Measurements from ENCODE around the gene ASS1.

Gene ASS1

GRCh38 chr9:130466537-130467217, 21.9 kb downstream of the ASS1 start:
- Histone ChIP-seq H3K4me3 (ENCODE audit: low read depth, low read length) (no peak overlapping the region), H3K4me1 (ENCODE audit: control insufficient read depth, insufficient read depth, low read length) (no peaks in the 10 kb centered on the region), H3K36me3 (ENCODE audit: control insufficient read depth in 2 of 2, insufficient read depth in 1 of 2, low read length in 2 of 2) (peaks cover 0 to 10% of the 10 kb centered on the region in 2 experiments; a peak in 1 of 3 replicates), H3K27ac (ENCODE audit: extremely low read depth, low read depth, low read length) (no peak overlapping the region), H3K9me3 (ENCODE audit: control insufficient read depth, insufficient read depth, low read depth, low read length) (no peaks in the 10 kb centered on the region)
- TF ChIP-seq ZFP41 (tag by site-specific recombination; IDR thresholded peaks at IDR 0.05; ENCODE audit: borderline replicate concordance) (no peak), ZNF571 (tag by site-specific recombination; IDR thresholded peaks at IDR 0.05) (no peak), GLIS2 (tag by site-specific recombination; IDR thresholded peaks at IDR 0.05) (0 out of 2 replicates have a peak, but pooled peaks have one; percentile 8), HIC1 (tag by site-specific recombination; IDR thresholded peaks at IDR 0.05) (no peak), ZBTB26 (tag by site-specific recombination; optimal IDR thresholded peaks at IDR 0.05) (no peak), WT1 (tag by site-specific recombination; IDR thresholded peaks at IDR 0.05) (no peak), ZNF155 (tag by site-specific recombination; IDR thresholded peaks at IDR 0.05) (no peak)
- CTCF ChIA-PET, result interaction anchor here (0.6 to 15.5 kb wide), 2 partner anchors 146 to 220 kb away, joined by 4 to 305 read pairs; partner anchors contain the start of gene EXOSC2
- POLR2A ChIA-PET, result no interaction called here

- Histone ChIP-seq H3K4me3 (ENCODE audit: low read depth, low read length) (no peak overlapping the region), H3K36me3 (ENCODE audit: control insufficient read depth in 2 of 2, insufficient read depth in 1 of 2, low read length in 2 of 2) (peaks cover 0 to 10% of the 10 kb centered on the region in 2 experiments; a peak in 1 of 3 replicates), H3K4me1 (ENCODE audit: control insufficient read depth, insufficient read depth, low read length) (no peaks in the 10 kb centered on the region), H3K9me3 (ENCODE audit: control insufficient read depth, insufficient read depth, low read depth, low read length) (no peaks in the 10 kb centered on the region), H3K27ac (ENCODE audit: extremely low read depth, low read depth, low read length) (no peak overlapping the region)
- TF ChIP-seq ZSCAN5A (tag by site-specific recombination; IDR thresholded peaks at IDR 0.05) (no peak), ZNF610 (tag by site-specific recombination; IDR thresholded peaks at IDR 0.05; ENCODE audit: borderline replicate concordance) (peak; percentile 28; the same call in 1 of the 2 replicates), WT1 (tag by site-specific recombination; IDR thresholded peaks at IDR 0.05) (peak; percentile 29; the same call in 1 of the 2 replicates)
- ChIA-PET CTCF (interaction anchor here (1.1 to 15.5 kb wide), 3 partner anchors 11 to 531 kb away, joined by 3 to 305 read pairs (median 3); partner anchors contain the start of gene EXOSC2), POLR2A (no interaction called here)
Measured at GRCh38 chr9:130467316-130467715, 22.6 kb downstream of the ASS1 start.

GRCh38 chr9:130468566-130468965, 23.8 kb downstream of the ASS1 start:
- CTCF ChIA-PET, result interaction anchor here (0.6 to 15.5 kb wide), 3 partner anchors 10 to 218 kb away, joined by 3 to 305 read pairs (median 4); partner anchors contain the start of gene EXOSC2
- Histone ChIP-seq H3K9me3 (ENCODE audit: control insufficient read depth, insufficient read depth, low read depth, low read length) (no peaks in the 10 kb centered on the region), H3K4me3 (ENCODE audit: low read depth, low read length) (no peak overlapping the region), H3K4me1 (ENCODE audit: control insufficient read depth, insufficient read depth, low read length) (no peaks in the 10 kb centered on the region), H3K36me3 (ENCODE audit: control insufficient read depth in 2 of 2, insufficient read depth in 1 of 2, low read length in 2 of 2) (peaks cover 0 to 10% of the 10 kb centered on the region in 2 experiments; a peak in 1 of 3 replicates), H3K27ac (ENCODE audit: extremely low read depth, low read depth, low read length) (no peak overlapping the region)
- no peak for TF ChIP-seq ATF2 (tag by site-specific recombination; IDR thresholded peaks at IDR 0.05; ENCODE audit: low read depth)
- peak; percentile 93 for TF ChIP-seq ZNF121 (tag by site-specific recombination; IDR thresholded peaks at IDR 0.05)
- POLR2A ChIA-PET, result no interaction called here
